GM21786 (cell line): ENCODE results near the gene UBFD1.
"Not testable (repeated sequence)": the region's sequence is repeated elsewhere in the genome, so short reads cannot be mapped to it uniquely, and the experiment has no call there.

ENCODE experiments used
- ATAC-seq: cut with Tn5 transposase; IDR thresholded peaks from one replicate; pipeline ENCODE4 v1.9.1; 2021; ENCODE audit not compliant: unreplicated experiment

UBFD1 gene

DNA sequence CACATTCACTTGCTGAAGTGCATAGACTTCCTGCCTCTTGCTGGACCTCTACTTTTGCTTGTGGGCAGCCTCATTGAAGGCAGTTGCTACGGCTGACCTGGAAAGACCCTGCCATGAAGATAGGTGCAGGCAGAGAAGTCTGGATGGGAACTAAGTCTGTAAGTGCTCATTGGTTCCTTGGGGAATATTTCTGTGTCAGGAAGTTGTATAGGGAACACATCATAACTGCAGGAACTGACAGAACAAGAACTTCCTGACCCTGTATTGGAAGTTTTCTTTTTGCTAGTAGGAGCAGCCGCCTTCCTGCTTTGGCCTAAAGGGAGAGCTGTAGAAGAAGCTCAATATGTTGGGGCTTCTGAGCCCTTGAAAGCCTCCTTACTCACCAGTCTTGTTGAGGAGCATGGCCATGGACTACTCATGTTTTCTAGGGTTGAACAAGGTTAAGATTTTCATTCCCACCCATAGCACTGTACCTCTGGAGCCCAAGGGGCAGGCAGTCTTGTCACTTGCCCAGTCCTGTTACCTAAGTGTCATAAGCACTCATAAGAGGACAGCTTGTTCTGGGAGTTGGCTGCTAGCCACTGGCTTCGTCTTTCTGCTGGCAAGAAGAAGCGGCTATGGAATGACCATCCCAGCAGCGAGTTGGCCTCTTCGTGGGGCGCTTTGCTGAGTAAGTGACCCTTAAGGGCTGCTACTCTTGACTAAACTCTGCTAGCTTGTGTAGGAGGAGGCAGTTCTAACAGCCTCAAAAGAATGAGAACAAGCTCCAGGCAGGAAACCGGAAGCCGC lies 7.2 kb downstream of the UBFD1 start:
- ATAC-seq, result no peak

- ATAC-seq, result no peak
Measured at GRCh38 chr16:23566724-23567123, 9.2 kb downstream of the UBFD1 start.

DNA sequence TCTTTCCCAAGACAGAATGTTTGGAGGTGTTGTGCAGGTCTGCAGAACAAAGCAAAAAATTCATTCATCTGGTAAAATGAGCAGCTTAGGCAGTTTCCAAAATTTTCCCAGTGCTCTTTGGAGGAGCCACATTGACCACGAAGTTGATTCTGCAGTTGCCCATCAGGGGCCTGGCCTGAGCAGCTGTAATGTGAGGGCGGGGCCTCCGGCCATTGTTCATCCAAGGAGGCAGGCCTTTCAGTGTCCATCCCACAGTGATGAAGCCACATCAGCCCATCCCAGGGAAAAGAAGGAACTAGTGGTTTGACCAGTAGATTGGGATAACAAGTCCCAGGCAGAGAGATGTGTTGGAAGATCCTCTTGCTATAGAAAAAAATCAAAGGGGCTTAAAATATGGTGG lies 10.1 kb downstream of the UBFD1 start:
- no peak for ATAC-seq

DNA sequence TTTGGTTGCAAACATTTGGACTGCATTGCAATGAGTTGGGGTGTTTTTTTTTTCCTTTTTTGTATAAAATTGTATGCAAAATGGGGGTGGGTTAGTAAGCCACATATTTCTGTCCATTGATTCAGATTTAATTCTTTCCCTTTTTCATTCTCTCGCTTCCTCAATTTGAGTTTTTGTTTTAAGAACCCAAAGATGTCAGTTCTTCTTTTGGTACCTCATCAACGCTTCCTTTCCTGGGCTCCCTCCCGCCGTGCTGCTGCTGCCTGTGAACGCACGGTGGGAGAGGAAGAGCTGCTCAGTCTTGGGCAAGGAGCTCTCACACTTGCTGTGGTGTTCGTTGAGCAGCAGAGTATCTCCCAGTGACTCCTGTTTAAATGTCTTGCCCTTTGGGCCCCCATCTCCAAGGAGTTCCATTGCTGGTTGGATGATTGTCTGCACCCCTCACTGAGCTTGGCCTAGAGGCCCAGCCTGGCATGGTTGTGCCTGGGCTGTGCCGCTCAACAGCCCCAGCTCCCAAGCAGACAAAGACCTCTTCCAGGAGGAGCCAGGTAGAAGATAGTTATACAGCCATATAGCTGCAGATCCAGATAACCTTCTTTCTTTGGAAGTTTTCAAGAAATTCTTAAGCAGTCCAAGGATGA lies 13.6 kb downstream of the UBFD1 start:
- no peak for ATAC-seq

DNA sequence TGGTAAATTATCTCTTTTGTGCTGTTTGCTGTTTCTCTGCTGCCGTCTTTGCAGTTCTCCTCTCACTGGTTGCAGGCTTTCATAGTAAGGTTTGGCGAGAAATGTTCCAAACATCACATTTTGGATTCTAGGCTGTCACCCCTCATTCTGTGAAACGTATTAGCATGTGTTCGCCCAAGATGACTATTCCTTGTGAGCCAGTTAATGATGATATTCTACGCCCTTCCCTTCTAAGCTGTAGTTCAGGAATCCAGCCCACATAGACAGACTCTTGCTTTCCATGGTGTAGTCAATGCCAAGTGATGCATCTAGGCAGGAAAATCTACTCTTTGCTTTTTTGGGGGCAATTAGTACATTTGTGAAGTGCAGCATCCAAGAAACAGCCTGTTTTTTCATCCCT lies 14.4 kb downstream of the UBFD1 start:
- ATAC-seq, result no peak

- no peak for ATAC-seq
Measured at GRCh38 chr16:23572394-23572793, 14.9 kb downstream of the UBFD1 start.

DNA sequence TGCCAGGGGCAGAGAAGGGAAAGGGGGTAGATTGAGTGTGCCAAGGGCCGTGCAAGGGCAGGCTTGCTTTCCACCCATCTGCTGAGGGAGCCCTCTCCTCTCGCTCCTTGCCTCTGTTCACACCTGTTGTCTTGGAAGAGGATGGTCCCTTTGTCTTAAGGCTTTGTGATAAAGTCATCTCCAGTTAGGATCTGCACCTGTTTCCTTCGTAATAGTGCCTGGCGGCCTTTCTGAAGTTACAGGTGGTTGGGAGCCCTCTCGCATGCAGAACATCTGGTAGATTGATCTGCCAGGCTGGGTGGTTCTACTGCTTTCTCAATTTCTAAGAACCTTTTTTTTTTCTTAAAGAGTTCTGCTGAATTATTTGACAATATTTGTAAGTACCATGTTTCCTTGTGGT lies 16.3 kb downstream of the UBFD1 start:
- ATAC-seq, result no peak

DNA sequence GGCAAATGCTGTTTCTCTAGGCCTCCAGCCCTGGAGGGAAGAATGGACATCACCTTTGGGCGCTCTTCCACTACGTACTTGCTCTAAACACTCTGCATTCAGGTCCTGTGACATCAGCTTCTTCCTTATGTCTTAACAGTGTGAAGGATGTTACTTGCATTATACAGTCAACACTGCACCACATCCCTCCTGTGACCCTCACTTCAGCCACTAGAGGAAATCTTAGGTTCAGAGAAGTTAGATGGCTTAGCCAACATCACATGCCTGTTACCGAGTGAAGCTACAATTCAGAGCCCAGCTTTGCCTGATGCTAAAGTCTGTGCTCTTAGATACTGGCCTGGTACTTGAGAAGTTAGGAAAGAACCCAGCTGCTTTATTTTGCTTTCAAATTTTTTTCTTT lies 18.3 kb downstream of the UBFD1 start:
- no peak for ATAC-seq

GRCh38 chr16:23577493-23577892 lies 20.0 kb downstream of the UBFD1 start:
- no peak for ATAC-seq

- no peak for ATAC-seq
Measured at GRCh38 chr16:23578101-23578830, 20.7 kb downstream of the UBFD1 start.

DNA sequence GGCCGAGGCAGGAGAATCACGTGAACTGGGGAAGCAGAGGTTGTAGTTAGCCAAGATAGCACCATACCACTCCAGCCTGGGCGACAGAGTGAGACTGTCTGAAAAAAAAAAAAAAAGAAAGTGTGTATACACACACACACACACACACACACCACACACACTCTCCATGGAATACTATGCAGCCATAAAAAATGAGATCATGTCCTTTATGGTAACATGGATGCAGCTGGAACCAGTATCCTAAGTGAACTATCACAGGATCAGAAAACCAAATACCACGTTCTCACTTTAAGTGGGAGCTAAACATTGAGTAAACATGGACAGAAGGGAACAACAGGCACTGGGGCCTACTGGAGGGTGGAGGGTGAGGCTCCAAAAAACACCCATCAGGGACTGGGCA lies 21.8 kb downstream of the UBFD1 start:
- ATAC-seq, result no peak

GRCh38 chr16:23580391-23580790 lies 22.9 kb downstream of the UBFD1 start:
- no peak for ATAC-seq

DNA sequence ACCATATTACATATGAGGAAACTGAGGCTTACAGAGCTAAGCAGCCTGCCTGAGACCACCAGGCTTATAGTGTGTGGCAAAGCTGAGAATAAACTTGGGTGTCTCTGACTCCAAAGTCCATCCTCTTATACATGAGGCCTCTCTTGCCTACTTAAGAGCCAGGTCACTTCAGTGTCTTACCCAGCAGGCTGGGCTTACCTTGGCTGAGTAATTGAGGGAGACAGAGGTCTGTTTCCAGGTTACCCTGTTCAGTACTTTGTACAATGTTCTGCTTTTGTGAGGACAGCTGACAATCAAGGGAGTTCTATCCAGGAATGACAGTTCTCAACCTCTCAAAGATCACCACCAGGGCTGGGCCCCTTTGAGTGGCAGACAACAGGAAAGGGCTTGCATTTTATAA lies 24.2 kb downstream of the UBFD1 start:
- ATAC-seq, result no peak

DNA sequence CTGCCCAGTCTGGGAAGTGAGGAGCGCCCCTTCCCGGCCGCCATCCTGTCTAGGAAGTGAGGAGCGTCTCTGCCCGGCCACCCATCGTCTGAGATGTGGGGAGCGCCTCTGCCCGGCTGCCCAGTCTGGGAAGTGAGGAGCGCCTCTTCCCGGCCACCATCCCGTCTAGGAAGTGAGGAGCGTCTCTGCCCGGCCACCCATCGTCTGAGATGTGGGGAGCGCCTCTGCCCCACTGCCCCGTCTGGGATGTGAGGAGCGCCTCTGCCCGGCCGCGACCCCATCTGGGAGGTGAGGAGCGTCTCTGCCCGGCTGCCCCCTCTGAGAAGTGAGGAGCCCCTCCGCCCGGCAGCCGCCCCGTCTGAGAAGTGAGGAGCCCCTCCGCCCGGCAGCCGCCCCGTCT lies 25.7 kb downstream of the UBFD1 start:
- ATAC-seq, result not testable (repeated sequence)

- no peak for ATAC-seq
Measured at GRCh38 chr16:23584186-23585076, 26.9 kb downstream of the UBFD1 start.

DNA sequence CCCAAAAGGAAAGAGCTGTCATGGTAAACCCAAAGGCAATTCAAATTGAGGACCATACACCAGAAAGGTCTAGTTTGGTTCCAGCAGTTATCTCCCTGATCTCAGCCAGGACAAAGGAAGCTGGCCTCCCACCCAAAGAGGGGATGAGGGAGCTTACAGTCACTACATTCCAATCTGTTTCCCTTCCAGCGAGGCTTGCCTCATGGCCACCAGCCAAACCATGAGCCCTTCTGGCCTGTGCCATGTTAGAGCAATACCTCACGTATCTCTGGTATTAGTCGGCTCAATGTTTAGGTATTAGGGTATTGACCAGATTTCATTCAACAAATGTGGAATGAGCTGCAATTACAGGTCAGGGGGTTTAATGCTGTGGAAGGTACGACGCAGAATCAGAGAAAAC lies 30.2 kb downstream of the UBFD1 start:
- ATAC-seq, result no peak

DNA sequence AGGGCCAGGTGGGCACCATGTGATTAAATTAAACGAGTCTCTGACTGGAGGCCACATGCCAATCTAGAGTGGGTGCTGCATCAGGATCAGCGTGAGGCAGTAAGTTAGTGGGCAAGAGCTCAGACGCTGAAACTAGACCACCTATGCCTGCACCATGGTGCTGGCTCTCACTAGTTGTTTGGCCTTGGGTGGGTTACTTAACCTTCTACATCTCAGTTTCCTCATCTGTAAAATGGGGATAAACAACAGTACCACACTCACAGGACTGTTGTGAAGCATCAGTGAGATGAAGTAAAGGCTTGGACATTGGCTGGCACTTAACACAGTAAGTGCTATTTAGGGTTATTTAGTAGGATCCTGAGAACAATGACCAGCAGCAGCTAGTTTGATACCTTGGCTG lies 32.7 kb downstream of the UBFD1 start:
- ATAC-seq, result no peak

GRCh38 chr16:23594186-23594585 lies 36.7 kb downstream of the UBFD1 start:
- ATAC-seq, result no peak

GRCh38 chr16:23595246-23595950 lies 37.9 kb downstream of the UBFD1 start:
- no peak for ATAC-seq

- ATAC-seq, result peak; percentile 93
Measured at GRCh38 chr16:23595951-23596720, 38.6 kb downstream of the UBFD1 start, which contains the start of gene NDUFAB1. Gene NDUFAB1 (minus strand): TSS chr16:23596316. CDS start chr16:23596290, 26 bp downstream.
